OCI-LY7 (cell line): ENCODE data around the gene GPSM1. TPM values are rescaled to one million over a fixed set of nuclear protein-coding genes. Genes with fewer than 3 reads are reported as not detected.

Experiments
- BruUV-seq: library from RNA; stranded (reverse); fragments of 400-500 nt; replicated peaks from 2 replicates; lab custom pipeline; 2021; lab: Mats Ljungman, UMichigan
- CTCF ChIA-PET: fragments of 300-600 bp; sonication (Branson Sonifier 250); formaldehyde crosslinking; loops from one replicate; lab custom pipeline; 2022; ENCODE audit warnings: antibody characterized with exemption; ENCODE audit not compliant: unreplicated experiment; lab: Charles Lee
- POLR2A ChIA-PET: fragments of 300-600 bp; sonication (Branson Sonifier 250); formaldehyde crosslinking; loops from one replicate; lab custom pipeline; 2022; ENCODE audit warnings: antibody characterized with exemption; lab: Charles Lee
- DNase-seq: peaks from one replicate; pipeline ENCODE4 v3.0.0-alpha.2; 2015; ENCODE audit warnings: low spot score
- H2AFZ ChIP-seq: fragments of 200-600 bp; sonication (generic), shearing (Covaris generic); 2 replicates; pipeline ENCODE4 v1.6.1; 2014; ENCODE audit warnings: mild to moderate bottlenecking, antibody characterized with exemption, low read length, moderate library complexity
- H3K27ac ChIP-seq: fragments of 200-600 bp; sonication (generic); 2 replicates; pipeline ENCODE4 v1.5.1; 2014; ENCODE audit warnings: mixed run types, low read depth, mild to moderate bottlenecking, moderate library complexity, low read length, inconsistent platforms; ENCODE audit not compliant: poor library complexity, severe bottlenecking
- H3K36me3 ChIP-seq: fragments of 200-600 bp; sonication (generic); 2 replicates; pipeline ENCODE4 v1.6.1; 2014; ENCODE audit warnings: mild to moderate bottlenecking, antibody characterized with exemption, low read length, moderate library complexity, mixed read lengths; ENCODE audit not compliant: insufficient read depth
- H3K4me1 ChIP-seq: fragments of 200-600 bp; sonication (generic); 2 replicates; pipeline ENCODE4 v1.5.1; 2014; ENCODE audit warnings: mild to moderate bottlenecking, low read length; ENCODE audit not compliant: insufficient read depth, poor library complexity, severe bottlenecking
- H3K4me2 ChIP-seq: fragments of 200-600 bp; sonication (generic); 2 replicates; pipeline ENCODE4 v1.6.1; 2014; ENCODE audit warnings: mild to moderate bottlenecking, low read length
- H3K4me3 ChIP-seq: fragments of 200-600 bp; sonication (generic); 2 replicates; pipeline ENCODE4 v1.5.1; 2014; ENCODE audit warnings: mild to moderate bottlenecking, low read depth, low read length; ENCODE audit not compliant: poor library complexity, severe bottlenecking
- H3K79me2 ChIP-seq: fragments of 200-600 bp; sonication (generic); 2 replicates; pipeline ENCODE4 v1.6.1; 2016; ENCODE audit warnings: low read depth, mild to moderate bottlenecking, low read length, moderate library complexity, mixed read lengths; ENCODE audit not compliant: insufficient read depth
- H3K9me2 ChIP-seq: fragments of 200-600 bp; sonication (generic); 2 replicates; pipeline ENCODE4 v1.6.1; 2016; ENCODE audit warnings: mild to moderate bottlenecking, low read length, mixed read lengths; ENCODE audit not compliant: insufficient read depth
- H3K9me3 ChIP-seq: fragments of 200-600 bp; sonication (generic); 2 replicates; pipeline ENCODE4 v1.6.1; 2014; ENCODE audit warnings: mild to moderate bottlenecking, mixed run types, low read length, mixed read lengths
- H4K20me1 ChIP-seq: fragments of 200-600 bp; sonication (generic); 2 replicates; pipeline ENCODE4 v1.6.1; 2014; ENCODE audit warnings: mild to moderate bottlenecking, antibody characterized with exemption, low read length, moderate library complexity, mixed read lengths; ENCODE audit not compliant: insufficient read depth
- EZH2phosphoT487 ChIP-seq: fragments of 200-600 bp; sonication (generic); IDR thresholded peaks from 2 replicates; pipeline ENCODE4 v1.6.1; 2018; ENCODE audit warnings: low read depth, borderline replicate concordance, mild to moderate bottlenecking, mixed run types, antibody characterized with exemption, low read length, moderate library complexity, mixed read lengths
- intact Hi-C: fragments of 100-400 bp; cut with micrococcal nuclease; formaldehyde crosslinking; loops from one replicate; pipeline ENCODE4 v1.10.0; 2022; ENCODE audit not compliant: unreplicated experiment
- total RNA-seq, 2 experiments: library from RNA; depleted of rRNA in 1 of 2; stranded (reverse); fragments of >200 nt in 1 of 2; shearing (Covaris generic) in 1 of 2; gene quantifications; 2 replicates each; pipeline ENCODE4 v1.2.3, GENCODE V29; 2014 to 2022
- TF ChIP-seq, protein P1 (sequence below): fragments of 200-600 bp; sonication (generic); conservative IDR thresholded peaks from 2 replicates; pipeline ENCODE4 v1.5.1; 2014; ENCODE audit warnings: mild to moderate bottlenecking, antibody characterized with exemption, low read length, moderate library complexity, mixed read lengths

GPSM1 gene
- total RNA-seq, 2 experiments from 2014 or later, result not detected

DNA sequence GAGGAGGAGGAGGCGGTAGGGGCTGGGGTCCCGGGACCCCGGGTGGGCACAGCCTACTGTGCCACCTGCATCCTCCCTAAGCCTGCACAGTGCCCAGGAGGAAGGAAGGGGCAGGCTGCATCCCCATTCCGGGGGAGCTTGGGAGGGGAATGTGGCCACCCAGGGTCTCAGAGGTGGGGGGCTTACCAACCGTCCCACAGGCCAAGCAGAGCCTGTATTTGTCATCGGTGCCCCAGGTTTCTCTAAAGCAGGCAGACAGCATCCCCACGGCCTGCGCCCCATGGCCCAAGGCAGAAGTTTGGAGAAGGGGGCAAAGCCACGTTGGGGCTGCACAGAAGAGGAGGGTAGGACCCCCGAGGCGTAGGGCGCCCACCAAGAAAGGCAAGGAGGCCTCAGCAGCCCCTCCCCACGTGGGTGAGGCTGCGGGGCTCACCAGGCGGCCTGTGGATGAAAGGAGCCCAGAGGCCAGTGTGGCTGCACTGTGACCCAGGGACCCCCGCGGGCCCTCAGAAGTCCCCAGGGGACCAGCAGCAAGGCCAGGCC is 507 bp upstream of the GPSM1 start:
- intact Hi-C loops, result no loop called here

DNA sequence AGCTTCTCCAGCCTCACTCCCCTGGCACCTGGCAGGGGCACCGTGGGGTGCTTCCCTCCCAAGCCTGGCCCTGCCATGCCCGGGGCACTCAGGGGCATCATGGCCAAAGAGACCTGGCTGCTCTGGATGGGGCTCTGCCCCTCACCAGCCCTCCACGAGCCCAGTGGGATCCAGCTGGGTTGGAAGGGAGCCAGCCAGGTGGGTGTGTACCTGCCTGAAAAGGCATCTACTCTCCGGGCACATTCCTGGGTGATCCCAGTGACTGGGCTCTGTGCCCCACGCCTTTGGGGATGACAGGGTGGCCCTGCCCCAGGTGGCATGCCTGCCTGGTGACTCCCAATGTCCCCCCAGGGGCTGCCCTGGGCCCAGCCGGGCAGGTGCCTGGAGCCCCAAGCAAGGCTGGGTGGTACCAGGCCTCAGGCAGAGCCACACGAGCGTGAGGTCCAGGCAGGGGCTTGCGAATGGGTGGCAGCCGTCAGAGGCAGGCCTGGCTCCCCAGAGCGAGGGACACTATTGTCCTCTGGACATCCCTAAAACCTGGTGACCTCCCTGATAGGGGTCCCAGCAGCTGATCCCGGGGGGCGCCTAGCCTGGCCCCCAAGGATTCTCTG is 777 bp downstream of the GPSM1 start:
- H2AFZ ChIP-seq, result no peak overlapping the region
- BruUV-seq, result no TSS peak
- no peaks in the 10 kb centered on the region for H3K36me3 ChIP-seq
- no peaks in the 10 kb centered on the region for H4K20me1 ChIP-seq
- H3K9me3 ChIP-seq, result no peaks in the 10 kb centered on the region
- H3K79me2 ChIP-seq, result no peaks in the 10 kb centered on the region
- no peak for DNase-seq
- no peaks in the 10 kb centered on the region for H3K9me2 ChIP-seq
- H3K4me1 ChIP-seq, result no peaks in the 10 kb centered on the region
- H3K4me3 ChIP-seq, result no peak overlapping the region
- ChIA-PET CTCF (interaction anchor here (0.6 kb wide), 1 partner anchor 1319 kb away, joined by 4 read pairs; no protein-coding TSS in a partner anchor), POLR2A (no interaction called here)
- H3K27ac ChIP-seq, result no peak overlapping the region
- no peak overlapping the region for H3K4me2 ChIP-seq
- intact Hi-C loops, result no loop called here
- TF ChIP-seq, protein P1, sequence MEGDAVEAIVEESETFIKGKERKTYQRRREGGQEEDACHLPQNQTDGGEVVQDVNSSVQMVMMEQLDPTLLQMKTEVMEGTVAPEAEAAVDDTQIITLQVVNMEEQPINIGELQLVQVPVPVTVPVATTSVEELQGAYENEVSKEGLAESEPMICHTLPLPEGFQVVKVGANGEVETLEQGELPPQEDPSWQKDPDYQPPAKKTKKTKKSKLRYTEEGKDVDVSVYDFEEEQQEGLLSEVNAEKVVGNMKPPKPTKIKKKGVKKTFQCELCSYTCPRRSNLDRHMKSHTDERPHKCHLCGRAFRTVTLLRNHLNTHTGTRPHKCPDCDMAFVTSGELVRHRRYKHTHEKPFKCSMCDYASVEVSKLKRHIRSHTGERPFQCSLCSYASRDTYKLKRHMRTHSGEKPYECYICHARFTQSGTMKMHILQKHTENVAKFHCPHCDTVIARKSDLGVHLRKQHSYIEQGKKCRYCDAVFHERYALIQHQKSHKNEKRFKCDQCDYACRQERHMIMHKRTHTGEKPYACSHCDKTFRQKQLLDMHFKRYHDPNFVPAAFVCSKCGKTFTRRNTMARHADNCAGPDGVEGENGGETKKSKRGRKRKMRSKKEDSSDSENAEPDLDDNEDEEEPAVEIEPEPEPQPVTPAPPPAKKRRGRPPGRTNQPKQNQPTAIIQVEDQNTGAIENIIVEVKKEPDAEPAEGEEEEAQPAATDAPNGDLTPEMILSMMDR, result no peak
- TF ChIP-seq EZH2phosphoT487, result no peak

More for the DNA sequence above, 507 bp upstream of the GPSM1 start:
- Histone ChIP-seq H3K4me1 (no peaks in the 10 kb centered on the region), H2AFZ (no peak overlapping the region), H4K20me1 (no peaks in the 10 kb centered on the region), H3K9me3 (no peaks in the 10 kb centered on the region), H3K4me2 (no peak overlapping the region), H3K9me2 (no peaks in the 10 kb centered on the region), H3K27ac (no peak overlapping the region), H3K79me2 (no peaks in the 10 kb centered on the region), H3K36me3 (no peaks in the 10 kb centered on the region), H3K4me3 (no peak overlapping the region)
- TF ChIP-seq, protein P1, result no peak
- TF ChIP-seq EZH2phosphoT487, result no peak
- ChIA-PET POLR2A (no interaction called here), CTCF (no interaction called here)
- DNase-seq, result no peak
- no TSS peak for BruUV-seq

DNA sequence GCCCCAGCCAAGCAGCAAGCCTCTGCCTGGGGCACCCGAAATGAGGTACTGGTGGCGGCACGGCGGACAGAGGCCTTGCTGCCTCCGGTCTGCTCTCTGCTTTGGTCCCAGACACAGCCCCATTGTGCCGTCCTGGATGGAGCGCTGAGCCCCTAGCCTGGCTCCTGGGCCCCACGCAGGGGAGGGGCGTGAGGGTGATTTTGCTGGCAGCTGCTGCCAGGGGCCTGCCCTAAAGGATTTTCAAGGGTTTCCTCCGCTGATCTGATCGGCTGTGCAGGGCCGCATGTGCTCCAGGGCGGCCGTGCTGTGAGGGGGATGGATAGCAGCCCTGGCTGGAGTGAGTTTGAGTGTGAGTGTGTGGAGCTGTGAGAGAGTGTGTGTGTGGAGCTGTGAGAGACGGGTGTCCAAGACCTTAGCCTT is 1.3 kb downstream of the GPSM1 start:
- Histone ChIP-seq H3K9me3 (no peaks in the 10 kb centered on the region), H4K20me1 (no peaks in the 10 kb centered on the region), H3K4me3 (no peak overlapping the region), H3K36me3 (no peaks in the 10 kb centered on the region), H2AFZ (no peak overlapping the region), H3K27ac (no peak overlapping the region), H3K9me2 (no peaks in the 10 kb centered on the region), H3K4me2 (no peak overlapping the region), H3K4me1 (no peaks in the 10 kb centered on the region), H3K79me2 (no peaks in the 10 kb centered on the region)
- no peak for DNase-seq
- TF ChIP-seq EZH2phosphoT487, result no peak
- TF ChIP-seq, protein P1, result no peak
- ChIA-PET POLR2A (no interaction called here), CTCF (interaction anchor here (0.6 kb wide), 1 partner anchor 1318 kb away, joined by 4 read pairs; no protein-coding TSS in a partner anchor)
- intact Hi-C loops, result no loop called here
- BruUV-seq, result no TSS peak
